BE2C (cell line): Measurements from ENCODE around the gene RIIAD1.

Experiments
- DNase-seq: peaks from one replicate; pipeline ENCODE4 v3.0.0-alpha.2; 2020
- H3K27me3 ChIP-seq: fragments of 250-450 bp; sonication (Bioruptor Pico); 2 replicates; pipeline ENCODE4 v1.5.1; 2020; ENCODE audit warnings: mild to moderate bottlenecking
- H3K36me3 ChIP-seq: fragments of 250-450 bp; sonication (Bioruptor Pico); 2 replicates; pipeline ENCODE4 v1.5.1; 2020; ENCODE audit warnings: mild to moderate bottlenecking
- H3K4me1 ChIP-seq: fragments of 250-450 bp; sonication (Bioruptor Pico); 2 replicates; pipeline ENCODE4 v1.5.1; 2020
- H3K4me3 ChIP-seq: 2 replicates; pipeline ENCODE4 v1.5.1; 2011; ENCODE audit warnings: low read depth, low read length
- H3K9me3 ChIP-seq: fragments of 250-450 bp; sonication (Bioruptor Pico); 2 replicates; pipeline ENCODE4 v1.5.1; 2020
- TF ChIP-seq, protein P1 (sequence below): IDR thresholded peaks from 2 replicates; pipeline ENCODE4 v1.5.1; 2012; ENCODE audit warnings: mild to moderate bottlenecking, low read depth, low read length

RIIAD1 gene

GRCh38 chr1:151718011-151718431, 3.3 kb upstream of the RIIAD1 start:
- TF ChIP-seq, protein P1, sequence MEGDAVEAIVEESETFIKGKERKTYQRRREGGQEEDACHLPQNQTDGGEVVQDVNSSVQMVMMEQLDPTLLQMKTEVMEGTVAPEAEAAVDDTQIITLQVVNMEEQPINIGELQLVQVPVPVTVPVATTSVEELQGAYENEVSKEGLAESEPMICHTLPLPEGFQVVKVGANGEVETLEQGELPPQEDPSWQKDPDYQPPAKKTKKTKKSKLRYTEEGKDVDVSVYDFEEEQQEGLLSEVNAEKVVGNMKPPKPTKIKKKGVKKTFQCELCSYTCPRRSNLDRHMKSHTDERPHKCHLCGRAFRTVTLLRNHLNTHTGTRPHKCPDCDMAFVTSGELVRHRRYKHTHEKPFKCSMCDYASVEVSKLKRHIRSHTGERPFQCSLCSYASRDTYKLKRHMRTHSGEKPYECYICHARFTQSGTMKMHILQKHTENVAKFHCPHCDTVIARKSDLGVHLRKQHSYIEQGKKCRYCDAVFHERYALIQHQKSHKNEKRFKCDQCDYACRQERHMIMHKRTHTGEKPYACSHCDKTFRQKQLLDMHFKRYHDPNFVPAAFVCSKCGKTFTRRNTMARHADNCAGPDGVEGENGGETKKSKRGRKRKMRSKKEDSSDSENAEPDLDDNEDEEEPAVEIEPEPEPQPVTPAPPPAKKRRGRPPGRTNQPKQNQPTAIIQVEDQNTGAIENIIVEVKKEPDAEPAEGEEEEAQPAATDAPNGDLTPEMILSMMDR = no peak
- no peaks in the 10 kb centered on the region for H3K36me3 ChIP-seq
- no peak for DNase-seq
- no peaks in the 10 kb centered on the region; the same call in 1 of the 2 replicates for H3K9me3 ChIP-seq
- no peaks in the 10 kb centered on the region for H3K27me3 ChIP-seq
- H3K4me3 ChIP-seq = no peak overlapping the region
- H3K4me1 ChIP-seq = peaks cover 37% of the 10 kb centered on the region

DNA sequence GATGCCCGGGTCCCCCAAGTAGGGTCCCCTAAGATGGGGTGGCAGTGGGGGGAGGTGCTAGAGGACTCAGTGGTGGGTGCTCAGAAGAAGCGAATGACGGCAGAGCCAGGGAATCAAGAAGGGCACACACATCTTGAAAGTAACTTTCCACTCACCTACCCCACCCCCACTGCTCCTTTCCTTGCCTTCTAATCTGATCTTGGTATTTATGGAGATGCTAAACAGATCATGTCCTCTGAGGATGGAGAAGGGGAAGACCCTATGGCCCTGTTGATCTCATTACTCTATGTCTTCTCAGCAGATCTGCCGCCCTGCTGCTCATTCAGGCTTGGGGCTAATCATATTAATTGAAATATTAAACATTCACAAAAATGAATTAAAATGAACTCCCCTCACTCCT, 2.7 kb upstream of the RIIAD1 start:
- TF ChIP-seq, protein P1 = no peak
- Histone ChIP-seq H3K9me3 (no peaks in the 10 kb centered on the region; the same call in 1 of the 2 replicates), H3K27me3 (no peaks in the 10 kb centered on the region), H3K4me3 (no peak overlapping the region), H3K4me1 (peaks cover 37% of the 10 kb centered on the region), H3K36me3 (no peaks in the 10 kb centered on the region)
- no peak for DNase-seq

GRCh38 chr1:151720125-151720524, 1.2 kb upstream of the RIIAD1 start:
- Histone ChIP-seq H3K27me3 (no peaks in the 10 kb centered on the region), H3K36me3 (no peaks in the 10 kb centered on the region), H3K4me1 (peaks cover 37% of the 10 kb centered on the region), H3K9me3 (no peaks in the 10 kb centered on the region; the same call in 1 of the 2 replicates), H3K4me3 (peak overlapping the region; percentile 19; the same call in 1 of the 2 replicates)
- TF ChIP-seq, protein P1 = no peak
- DNase-seq = no peak

DNA sequence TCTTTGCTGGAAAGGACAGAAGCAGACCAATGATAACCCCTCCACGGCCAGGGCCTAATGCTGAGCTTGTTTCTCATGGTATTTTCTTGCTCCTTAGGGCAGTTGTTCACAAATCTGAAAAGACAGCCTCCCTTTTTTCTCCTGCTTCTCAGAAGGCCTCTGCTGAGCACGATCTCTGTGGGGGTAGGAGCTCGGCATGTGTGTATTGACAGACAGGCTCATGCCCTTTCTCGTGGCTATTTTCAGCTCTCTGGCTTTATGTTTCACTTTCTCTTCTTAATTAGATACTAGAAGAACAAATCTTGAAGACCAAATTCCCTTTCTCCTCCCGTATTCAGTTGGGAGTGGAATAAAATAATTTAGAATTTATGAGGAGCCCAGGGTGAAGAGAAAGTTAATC, 768 bp upstream of the RIIAD1 start:
- Histone ChIP-seq H3K36me3 (no peaks in the 10 kb centered on the region), H3K9me3 (no peaks in the 10 kb centered on the region; the same call in 1 of the 2 replicates), H3K4me1 (peaks cover 37% of the 10 kb centered on the region), H3K27me3 (no peaks in the 10 kb centered on the region), H3K4me3 (peak overlapping the region; percentile 61; the same call in 1 of the 2 replicates)
- TF ChIP-seq, protein P1 = no peak
- DNase-seq = no peak

- H3K4me1 ChIP-seq = peaks cover 30% of the 10 kb centered on the region
- no peaks in the 10 kb centered on the region; the same call in 1 of the 2 replicates for H3K9me3 ChIP-seq
- H3K36me3 ChIP-seq = no peaks in the 10 kb centered on the region
- DNase-seq = no peak
- TF ChIP-seq, protein P1 = no peak
- peak overlapping the region; percentile 61 for H3K4me3 ChIP-seq
- H3K27me3 ChIP-seq = no peaks in the 10 kb centered on the region
Measured at GRCh38 chr1:151721788-151722510, 627 bp downstream of the RIIAD1 start.

- no peak overlapping the region for H3K4me3 ChIP-seq
Measured at GRCh38 chr1:151723726-151724370, 2.5 kb downstream of the RIIAD1 start.

More at GRCh38 chr1:151723726-151724370, 2.5 kb downstream of the RIIAD1 start:
- Histone ChIP-seq H3K9me3 (no peaks in the 10 kb centered on the region; the same call in 1 of the 2 replicates), H3K36me3 (no peaks in the 10 kb centered on the region), H3K4me1 (peaks cover 20% of the 10 kb centered on the region), H3K27me3 (no peaks in the 10 kb centered on the region)
- TF ChIP-seq, protein P1 = no peak
- no peak for DNase-seq
